ENCODE results near the gene TRIM67.

The TRIM67 gene

GRCh38 chr1:231266811-231267322 is 105.0 kb downstream of the TRIM67 start:
- H3K9ac ChIP-seq (ENCODE audit: low read depth, low read length) = no peak overlapping the region
- H3K4me3 ChIP-seq (ENCODE audit: low read depth, low read length) = no peak overlapping the region
- no peaks in the 10 kb centered on the region for H3K27me3 ChIP-seq (ENCODE audit: control insufficient read depth, insufficient read depth, low read length)
- H3K27ac ChIP-seq (ENCODE audit: low read depth, low read length) = no peak overlapping the region
- no peaks in the 10 kb centered on the region for H3K9me3 ChIP-seq (ENCODE audit: control insufficient read depth, insufficient read depth, low read length)
- peaks cover 78% of the 10 kb centered on the region for H3K36me3 ChIP-seq (ENCODE audit: control insufficient read depth, insufficient read depth, low read length)
- H3K4me1 ChIP-seq (ENCODE audit: control insufficient read depth, insufficient read depth, low read length) = no peaks in the 10 kb centered on the region
